ENCODE results near the gene SORCS2.

DNA sequence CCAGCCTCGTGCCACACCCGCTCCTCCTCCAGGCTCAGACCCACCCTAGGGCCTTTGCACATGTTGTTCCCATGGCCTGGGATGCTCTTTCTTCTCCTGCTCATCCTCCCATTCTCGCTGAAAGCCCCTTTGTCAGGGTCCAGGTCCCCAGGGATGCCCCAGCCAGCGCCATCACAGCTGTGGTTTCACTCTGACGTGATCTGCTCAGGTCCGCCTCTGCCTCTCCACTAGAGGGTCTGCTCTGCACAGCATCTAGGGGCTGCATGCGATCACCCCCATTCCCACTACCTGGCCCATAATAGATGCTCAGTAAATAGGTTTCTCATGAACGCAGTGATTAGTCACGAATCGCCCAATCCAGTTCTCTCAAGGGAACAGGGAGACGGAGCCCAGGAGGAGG, 524.8 kb downstream of the SORCS2 start:
- TF ChIP-seq, protein P1, sequence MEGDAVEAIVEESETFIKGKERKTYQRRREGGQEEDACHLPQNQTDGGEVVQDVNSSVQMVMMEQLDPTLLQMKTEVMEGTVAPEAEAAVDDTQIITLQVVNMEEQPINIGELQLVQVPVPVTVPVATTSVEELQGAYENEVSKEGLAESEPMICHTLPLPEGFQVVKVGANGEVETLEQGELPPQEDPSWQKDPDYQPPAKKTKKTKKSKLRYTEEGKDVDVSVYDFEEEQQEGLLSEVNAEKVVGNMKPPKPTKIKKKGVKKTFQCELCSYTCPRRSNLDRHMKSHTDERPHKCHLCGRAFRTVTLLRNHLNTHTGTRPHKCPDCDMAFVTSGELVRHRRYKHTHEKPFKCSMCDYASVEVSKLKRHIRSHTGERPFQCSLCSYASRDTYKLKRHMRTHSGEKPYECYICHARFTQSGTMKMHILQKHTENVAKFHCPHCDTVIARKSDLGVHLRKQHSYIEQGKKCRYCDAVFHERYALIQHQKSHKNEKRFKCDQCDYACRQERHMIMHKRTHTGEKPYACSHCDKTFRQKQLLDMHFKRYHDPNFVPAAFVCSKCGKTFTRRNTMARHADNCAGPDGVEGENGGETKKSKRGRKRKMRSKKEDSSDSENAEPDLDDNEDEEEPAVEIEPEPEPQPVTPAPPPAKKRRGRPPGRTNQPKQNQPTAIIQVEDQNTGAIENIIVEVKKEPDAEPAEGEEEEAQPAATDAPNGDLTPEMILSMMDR (IDR thresholded peaks at IDR 0.05; ENCODE audit: low read depth, low read length) = 0 out of 2 replicates have a peak, but pooled peaks have one; percentile 6
- no peak for TF ChIP-seq EZH2phosphoT487 (IDR thresholded peaks at IDR 0.05; ENCODE audit: low read depth)
